Endothelial cell of umbilical vein (primary cell): ENCODE measurements around the gene C15orf62. TPM values are rescaled to one million over a fixed set of nuclear protein-coding genes. Genes with fewer than 3 reads are reported as not detected.

Experiments used
- BruUV-seq: library from RNA; stranded (reverse); fragments of 400-500 nt; replicated peaks from 2 replicates; lab custom pipeline; 2021; lab: Mats Ljungman, UMichigan
- CTCF ChIA-PET: fragments of 300-600, 350-600 bp; sonication (Branson Sonifier 250); formaldehyde crosslinking; loops from one replicate; lab custom pipeline; 2021; ENCODE audit warnings: antibody characterized with exemption, inconsistent platforms; lab: Charles Lee
- POLR2A ChIA-PET: fragments of 300-600, 350-600 bp; sonication (Branson Sonifier 250); formaldehyde crosslinking; loops from one replicate; lab custom pipeline; 2021; ENCODE audit warnings: antibody characterized with exemption, inconsistent platforms; lab: Charles Lee
- DNase-seq: peaks from one replicate; pipeline ENCODE4 v3.0.0-alpha.2; 2011; ENCODE audit warnings: low read depth, low spot score
- FAIRE-seq: peaks from 2 replicates; lab custom pipeline; 2011; peaks lifted over from hg19 to GRCh38; lab: Jason Lieb, UNC
- H2AFZ ChIP-seq: 2 replicates; pipeline ENCODE4 v1.6.0; 2012; ENCODE audit warnings: low read depth, low read length, control low read depth, inconsistent platforms
- H3K27ac ChIP-seq: 2 replicates; pipeline ENCODE4 v1.5.1; 2011; ENCODE audit warnings: low read depth, mild to moderate bottlenecking, control low read depth, low read length, moderate library complexity; ENCODE audit not compliant: insufficient read depth
- H3K27me3 ChIP-seq, 2 experiments: 2 replicates each; pipeline versions ENCODE4 v1.6.0 to v1.6.1; 2011; ENCODE audit warnings: low read length in 2 of 2, mixed read lengths in 1 of 2; ENCODE audit not compliant: control insufficient read depth in 2 of 2, insufficient read depth in 2 of 2
- H3K36me3 ChIP-seq, 2 experiments: 2 replicates in 1 of 2; 3 replicates in 1 of 2; pipeline ENCODE4 v1.5.1; 2011; ENCODE audit warnings: low read length in 2 of 2, mild to moderate bottlenecking in 1 of 2, moderate library complexity in 1 of 2; ENCODE audit not compliant: control insufficient read depth in 2 of 2, insufficient read depth in 2 of 2; ENCODE audit errors: extremely low read depth in 1 of 2
- H3K4me1 ChIP-seq: 3 replicates; pipeline ENCODE4 v1.5.1; 2011; ENCODE audit warnings: mild to moderate bottlenecking, low read length; ENCODE audit not compliant: control insufficient read depth, insufficient read depth; ENCODE audit errors: extremely low read depth
- H3K4me2 ChIP-seq: 2 replicates; pipeline ENCODE4 v1.6.1; 2011; ENCODE audit warnings: low read length, control low read depth, mixed read lengths; ENCODE audit not compliant: insufficient read depth
- H3K4me3 ChIP-seq, 3 experiments: fragments of 200-600 bp in 1 of 3; sonication (generic), shearing (Covaris generic) in 1 of 3; replicated peaks in 1 of 3; 2 replicates each; pipeline ENCODE4 v1.5.1; 2011 to 2016; ENCODE audit warnings: control low read depth in 3 of 3, low read length in 3 of 3, mild to moderate bottlenecking in 2 of 3, inconsistent platforms in 1 of 3, low read depth in 1 of 3, moderate library complexity in 1 of 3; ENCODE audit not compliant: insufficient read depth in 1 of 3
- H3K79me2 ChIP-seq: 2 replicates; pipeline ENCODE4 v1.6.0; 2012; ENCODE audit warnings: low read length, inconsistent platforms; ENCODE audit not compliant: control insufficient read depth, insufficient read depth
- H3K9ac ChIP-seq: replicated peaks from 2 replicates; pipeline ENCODE3; 2011; ENCODE audit warnings: low read length, control low read depth; ENCODE audit not compliant: insufficient read depth; ENCODE audit errors: extremely low read depth
- H3K9me1 ChIP-seq: replicated peaks from 3 replicates; pipeline ENCODE4 v1.6.0; 2011; ENCODE audit warnings: mild to moderate bottlenecking, low read length; ENCODE audit not compliant: control insufficient read depth, insufficient read depth; ENCODE audit errors: extremely low read depth
- H3K9me3 ChIP-seq: replicated peaks from 2 replicates; pipeline ENCODE4 v1.5.1; 2012; ENCODE audit warnings: low read length, inconsistent platforms; ENCODE audit not compliant: control insufficient read depth, insufficient read depth
- H4K20me1 ChIP-seq: replicated peaks from 2 replicates; pipeline ENCODE3; 2011; ENCODE audit warnings: mild to moderate bottlenecking, low read length; ENCODE audit not compliant: control insufficient read depth, insufficient read depth; ENCODE audit errors: extremely low read depth
- EZH2 ChIP-seq: IDR thresholded peaks from 2 replicates; pipeline ENCODE4 v1.6.1; 2012; ENCODE audit warnings: borderline replicate concordance, low read depth, mild to moderate bottlenecking, moderate library complexity, low read length, inconsistent platforms; ENCODE audit not compliant: severe bottlenecking
- FOS ChIP-seq: IDR thresholded peaks from 2 replicates; pipeline ENCODE4 v1.6.1; 2011; ENCODE audit warnings: mild to moderate bottlenecking, low read length, moderate library complexity, borderline replicate concordance; ENCODE audit not compliant: insufficient read depth
- GATA2 ChIP-seq: IDR thresholded peaks from 2 replicates; pipeline ENCODE4 v1.7.0; 2011; ENCODE audit warnings: low read depth, mild to moderate bottlenecking, moderate library complexity, mixed read lengths, low read length; ENCODE audit not compliant: insufficient read length, insufficient read depth
- JUN ChIP-seq: IDR thresholded peaks from 2 replicates; pipeline ENCODE4 v1.6.1; 2011; ENCODE audit warnings: borderline replicate concordance, low read depth; ENCODE audit not compliant: insufficient read length, insufficient read depth
- MYC ChIP-seq: IDR thresholded peaks from one replicate; pipeline ENCODE4 v1.6.1; 2011; ENCODE audit warnings: mild to moderate bottlenecking, low read depth, low read length
- POLR2A ChIP-seq: IDR thresholded peaks from 2 replicates; pipeline ENCODE4 v1.6.1; 2012; ENCODE audit warnings: low read depth, mild to moderate bottlenecking, control low read depth, low read length
- POLR2AphosphoS5 ChIP-seq: IDR thresholded peaks from 2 replicates; pipeline ENCODE4 v1.6.1; 2012; ENCODE audit warnings: low read depth, mild to moderate bottlenecking, control low read depth, low read length, moderate library complexity; ENCODE audit not compliant: insufficient read depth
- dilution Hi-C: fragments of 300-500 bp; cut with MboI; formaldehyde crosslinking; loops from one replicate; pipeline ENCODE4 v1.15.0; 2019; ENCODE audit warnings: low sequenced_read_pairs; ENCODE audit not compliant: extremely low pct_ligation_motif_present
- intact Hi-C: fragments of 100-400 bp; cut with micrococcal nuclease; formaldehyde crosslinking; loops from one replicate; pipeline ENCODE4 v1.10.0; 2022
- polyA plus RNA-seq, 4 experiments: library from polyadenylated mRNA; depleted of rRNA in 3 of 4; stranded (reverse) in 3 of 4; unstranded in 1 of 4; fragments of >200 nt; gene quantifications; 2 replicates each; pipeline versions ENCODE4 v1.2.1 to v1.2.3, GENCODE V29; 2011 to 2012; ENCODE audit warnings: missing spikeins in 1 of 4
- total RNA-seq: library from RNA; stranded (reverse); gene quantifications from 2 replicates; pipeline ENCODE4 v1.2.3, GENCODE V29; 2021
- TF ChIP-seq, protein P1 (sequence below): IDR thresholded peaks from 2 replicates; pipeline ENCODE4 v1.6.1; 2011; ENCODE audit not compliant: insufficient read depth, insufficient read length
- TF ChIP-seq, protein P2 (sequence below), 2 donors: IDR thresholded peaks; 1 replicate in 1 of 2; 2 replicates in 1 of 2; pipeline ENCODE4 v1.5.1; 2011; ENCODE audit warnings: low read length in 2 of 2, mild to moderate bottlenecking in 2 of 2, moderate library complexity in 2 of 2, control low read depth in 1 of 2, inconsistent platforms in 1 of 2, low read depth in 1 of 2; ENCODE audit not compliant: insufficient read depth in 1 of 2; ENCODE audit errors: extremely low read depth in 1 of 2

Gene C15orf62
- total and polyA plus RNA-seq, 2 donors (not counting 3 experiments of a cell fraction or from before 2014, with no cell fraction given): 0.12 to 0.38 TPM

DNA sequence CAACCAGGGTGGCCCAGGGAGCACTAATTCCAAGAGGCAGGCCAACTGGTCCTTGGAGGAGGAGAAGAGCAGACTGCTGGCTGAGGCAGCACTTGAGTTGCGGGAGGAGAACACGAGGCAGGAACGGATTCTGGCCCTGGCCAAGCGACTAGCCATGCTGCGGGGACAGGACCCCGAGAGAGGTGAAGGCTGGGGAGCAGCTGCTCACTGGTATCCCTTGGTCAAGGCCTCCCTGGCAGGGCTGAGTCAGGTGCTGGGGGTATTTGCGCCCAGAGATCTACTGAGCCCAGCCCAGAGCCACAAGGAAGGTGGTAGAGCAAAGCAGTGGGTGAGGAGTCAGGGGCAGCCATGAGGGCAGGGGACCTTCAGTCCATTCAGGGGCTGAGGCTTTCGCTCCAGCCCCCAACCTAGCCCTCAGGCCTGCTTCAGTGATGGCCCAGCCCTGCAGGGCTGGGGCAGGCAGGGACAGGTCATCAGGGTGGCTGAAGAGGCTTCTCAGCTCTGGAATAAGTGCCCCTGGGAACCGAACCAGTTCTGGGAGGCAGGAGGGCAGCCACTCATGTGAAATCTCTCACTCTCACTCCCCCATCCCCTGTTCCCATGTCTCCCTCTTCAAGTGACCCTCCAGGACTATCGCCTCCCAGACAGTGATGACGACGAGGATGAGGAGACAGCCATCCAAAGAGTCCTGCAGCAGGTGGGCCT, 43.1 kb downstream of the C15orf62 start:
- Histone ChIP-seq H4K20me1 (no peaks in the 10 kb centered on the region), H2AFZ (no peak overlapping the region), H3K27me3 (no peaks in the 10 kb centered on the region), H3K79me2 (peaks cover 4% of the 10 kb centered on the region), H3K4me3 (no peak overlapping the region), H3K9me3 (no peaks in the 10 kb centered on the region), H3K9me1 (no peaks in the 10 kb centered on the region), H3K36me3 (peaks cover 2 to 28% of the 10 kb centered on the region in 2 experiments), H3K9ac (no peak overlapping the region), H3K4me1 (peaks cover 6% of the 10 kb centered on the region), H3K27ac (no peak overlapping the region), H3K4me2 (no peak overlapping the region)
- DNase-seq (no peak), FAIRE-seq (no peak)
- TF ChIP-seq FOS (no peak), POLR2AphosphoS5 (no peak), MYC (no peak), GATA2 (no peak), JUN (no peak), EZH2 (no peak), POLR2A (no peak)
- TF ChIP-seq, protein P1, sequence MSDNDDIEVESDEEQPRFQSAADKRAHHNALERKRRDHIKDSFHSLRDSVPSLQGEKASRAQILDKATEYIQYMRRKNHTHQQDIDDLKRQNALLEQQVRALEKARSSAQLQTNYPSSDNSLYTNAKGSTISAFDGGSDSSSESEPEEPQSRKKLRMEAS: no peak
- TF ChIP-seq, protein P2, sequence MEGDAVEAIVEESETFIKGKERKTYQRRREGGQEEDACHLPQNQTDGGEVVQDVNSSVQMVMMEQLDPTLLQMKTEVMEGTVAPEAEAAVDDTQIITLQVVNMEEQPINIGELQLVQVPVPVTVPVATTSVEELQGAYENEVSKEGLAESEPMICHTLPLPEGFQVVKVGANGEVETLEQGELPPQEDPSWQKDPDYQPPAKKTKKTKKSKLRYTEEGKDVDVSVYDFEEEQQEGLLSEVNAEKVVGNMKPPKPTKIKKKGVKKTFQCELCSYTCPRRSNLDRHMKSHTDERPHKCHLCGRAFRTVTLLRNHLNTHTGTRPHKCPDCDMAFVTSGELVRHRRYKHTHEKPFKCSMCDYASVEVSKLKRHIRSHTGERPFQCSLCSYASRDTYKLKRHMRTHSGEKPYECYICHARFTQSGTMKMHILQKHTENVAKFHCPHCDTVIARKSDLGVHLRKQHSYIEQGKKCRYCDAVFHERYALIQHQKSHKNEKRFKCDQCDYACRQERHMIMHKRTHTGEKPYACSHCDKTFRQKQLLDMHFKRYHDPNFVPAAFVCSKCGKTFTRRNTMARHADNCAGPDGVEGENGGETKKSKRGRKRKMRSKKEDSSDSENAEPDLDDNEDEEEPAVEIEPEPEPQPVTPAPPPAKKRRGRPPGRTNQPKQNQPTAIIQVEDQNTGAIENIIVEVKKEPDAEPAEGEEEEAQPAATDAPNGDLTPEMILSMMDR (IDR thresholded peaks at IDR 0.05; ENCODE audit: extremely low read depth in 1 of 2, insufficient read depth in 1 of 2, low read depth in 1 of 2, low read length in 2 of 2): no peak
- no TSS peak for BruUV-seq
- dilution Hi-C loops (no loop called here), intact Hi-C loops (no loop called here)
- POLR2A ChIA-PET: no interaction called here
- CTCF ChIA-PET: interaction anchor here (1.1 kb wide), 1 partner anchor 9 kb away, joined by 3 read pairs; no protein-coding TSS in a partner anchor
